Activated CD4-positive, CD25-positive, alpha-beta regulatory T cell treated with anti-CD3 and anti-CD28 coated beads, Interleukin-2, amount 50 U/mL, for 72 hours (primary cell): Measurements from ENCODE around the gene RFX4.

Experiments
- DNase-seq: peaks from one replicate; pipeline ENCODE4 v3.0.0; 2021

RFX4 gene

GRCh38 chr12:106769546-106769945 is 186.7 kb downstream of the RFX4 start:
- no peak for DNase-seq

- DNase-seq: no peak
Observed at GRCh38 chr12:106771425-106771824, 188.6 kb downstream of the RFX4 start.

DNA sequence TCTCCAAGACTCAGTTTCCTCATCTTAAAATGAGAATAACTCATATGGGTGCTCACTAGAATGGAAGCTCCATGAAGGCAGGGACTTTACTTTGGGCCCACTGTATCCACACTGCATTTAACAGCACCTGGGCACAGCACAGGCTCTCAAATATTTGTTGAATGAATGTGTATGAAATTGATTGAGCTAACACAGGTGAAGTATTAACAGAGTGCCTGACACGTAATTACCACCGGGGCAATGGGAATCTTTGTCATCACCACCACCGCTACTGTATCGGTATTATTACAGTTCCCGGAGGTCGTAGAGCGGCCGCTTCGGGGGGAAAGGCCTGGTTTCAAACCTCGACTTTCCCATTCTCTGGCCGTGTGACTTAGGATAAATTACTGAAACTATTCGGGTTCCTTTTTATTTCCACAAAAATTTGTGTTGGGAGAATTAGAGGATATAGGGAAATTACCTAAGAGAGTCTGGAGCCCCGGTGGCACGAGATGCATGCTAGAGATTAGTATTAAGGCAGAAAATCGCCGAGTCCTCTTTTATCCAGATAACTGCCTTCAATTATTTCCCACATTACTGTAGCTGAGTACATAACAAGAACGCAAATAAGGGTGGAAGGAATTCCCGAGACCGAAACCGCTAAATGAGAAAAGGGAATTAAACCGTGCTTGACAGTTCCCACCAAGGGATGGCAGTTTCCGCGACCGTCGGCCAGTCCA is 190.6 kb downstream of the RFX4 start:
- DNase-seq: no peak

DNA sequence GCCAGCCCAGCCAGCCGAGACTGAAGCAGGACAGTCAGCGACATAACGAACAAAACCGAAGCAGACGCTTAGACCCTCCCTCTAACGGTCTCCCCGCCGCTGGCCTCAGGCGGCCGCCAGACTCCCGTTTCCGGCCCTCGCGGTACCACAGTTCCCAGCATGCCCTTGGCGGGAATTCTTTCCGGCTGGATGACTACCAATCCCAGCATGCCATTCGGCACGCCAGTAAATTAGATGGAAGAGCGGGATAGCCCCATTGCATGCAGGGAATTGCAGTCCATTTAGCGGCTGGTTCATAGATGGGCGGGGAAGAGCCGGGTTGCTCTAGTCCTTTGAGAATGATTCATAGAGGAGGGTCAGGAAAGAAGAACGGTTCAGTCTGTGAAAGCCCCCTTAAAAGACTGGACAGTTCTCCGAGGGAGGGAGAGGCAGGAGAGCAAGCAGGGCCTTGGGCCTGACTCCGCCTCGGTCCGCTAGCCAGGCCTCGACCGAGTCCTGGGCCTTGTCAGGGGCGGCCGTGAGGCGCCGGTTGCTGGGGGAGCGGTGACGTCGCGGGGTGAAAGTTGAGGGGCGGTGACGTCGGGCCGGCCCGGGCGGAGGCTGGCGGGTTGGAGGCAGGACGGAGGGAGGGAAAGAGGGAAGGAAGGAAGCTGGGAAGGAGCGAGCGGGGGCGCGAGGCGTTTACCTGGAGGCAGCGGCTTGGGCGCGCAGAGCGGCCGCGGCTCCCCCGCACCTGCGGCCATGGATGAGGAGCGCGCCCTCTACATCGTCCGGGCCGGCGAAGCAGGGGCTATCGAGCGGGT is 191.4 kb downstream of the RFX4 start, which contains the start of gene RIC8B:
RIC8B (plus strand) TSS at position 678 of the 803 bp plus-strand sequence; CDS start at position 742, 64 bp downstream.
- DNase-seq: peak; percentile 81

DNA sequence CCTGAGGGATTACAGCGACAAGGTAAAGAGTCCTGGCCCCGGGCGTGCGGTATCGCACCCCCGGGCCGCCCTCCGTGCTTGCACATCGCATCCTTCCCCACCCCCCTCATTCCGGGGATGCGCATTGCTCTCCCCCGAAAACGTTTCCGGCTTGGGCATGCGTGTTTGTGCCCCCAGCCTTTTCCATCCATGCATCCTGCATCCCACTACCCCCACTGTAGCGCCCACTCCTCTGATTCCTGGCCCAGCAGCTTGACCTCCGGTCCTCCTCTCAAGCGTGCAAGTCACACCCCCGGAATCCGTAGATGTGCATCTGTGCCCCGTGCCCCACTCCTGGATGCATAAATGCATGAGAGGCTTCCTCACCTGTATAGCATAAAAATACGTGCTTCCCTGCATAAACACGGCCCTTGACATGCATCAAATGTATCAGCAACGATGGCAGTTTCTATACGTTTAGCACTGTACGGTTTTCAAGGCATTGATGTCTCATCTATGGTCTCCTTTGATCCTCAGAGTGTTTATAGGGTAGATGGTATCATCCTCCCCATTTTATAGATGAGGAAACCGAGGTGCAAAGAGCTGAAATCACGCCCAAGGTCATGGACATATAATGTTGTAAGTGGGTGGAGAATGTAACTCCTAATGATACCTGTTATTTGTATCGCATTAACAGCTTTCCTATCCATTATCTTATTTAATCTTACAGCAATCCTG is 192.2 kb downstream of the RFX4 start:
- DNase-seq: peak; percentile 44

DNA sequence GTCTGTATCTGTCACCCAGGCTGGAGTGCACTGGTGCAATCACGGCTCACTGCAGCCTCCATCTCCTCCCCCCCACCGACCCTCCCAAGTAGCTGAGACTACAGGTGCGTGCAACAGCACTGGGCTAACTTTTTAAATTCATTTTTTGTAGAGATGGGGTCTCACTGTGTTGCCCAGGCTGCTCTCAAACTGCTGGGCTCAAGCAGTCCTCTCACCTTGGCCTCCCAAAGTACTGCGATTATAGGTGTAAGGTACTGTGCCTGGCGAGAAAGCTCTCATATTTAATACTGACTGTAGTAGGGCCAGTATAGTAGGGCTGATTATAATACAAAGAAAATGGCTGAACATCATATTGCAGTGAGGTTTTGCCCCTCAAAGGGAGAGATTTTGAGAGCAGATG is 194.1 kb downstream of the RFX4 start:
- DNase-seq: no peak

DNA sequence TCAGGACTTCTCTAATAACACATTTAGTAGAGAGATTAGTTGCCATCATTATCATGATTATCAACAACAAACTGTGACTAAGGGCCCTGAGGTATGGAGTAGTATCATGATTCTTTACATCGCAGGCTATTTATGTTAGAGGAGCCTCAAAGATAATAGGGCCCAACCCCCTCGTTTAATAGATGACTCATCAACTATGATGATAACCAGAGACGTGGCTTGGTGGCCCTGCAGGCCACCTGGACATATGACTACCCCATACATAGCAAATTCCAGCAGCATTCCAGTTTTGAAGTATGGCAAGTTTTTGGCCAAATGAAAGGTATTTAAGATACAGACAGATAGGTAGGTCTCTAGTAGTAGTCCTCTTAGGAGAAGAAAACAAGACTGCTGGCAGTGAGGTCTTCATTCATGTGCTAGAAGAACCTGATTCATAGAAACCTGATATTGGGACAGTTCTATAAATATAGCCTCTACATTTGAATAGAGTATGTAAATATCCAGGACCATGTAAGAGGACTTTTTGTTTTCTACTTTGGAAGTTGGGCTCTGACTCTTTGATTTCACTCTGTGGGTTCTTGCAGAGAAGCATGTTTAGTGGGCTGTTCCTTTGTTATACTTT is 197.3 kb downstream of the RFX4 start:
- no peak for DNase-seq

GRCh38 chr12:106782619-106783018 is 199.8 kb downstream of the RFX4 start:
- no peak for DNase-seq

- DNase-seq: no peak
Observed at GRCh38 chr12:106783515-106783914, 200.7 kb downstream of the RFX4 start.

DNA sequence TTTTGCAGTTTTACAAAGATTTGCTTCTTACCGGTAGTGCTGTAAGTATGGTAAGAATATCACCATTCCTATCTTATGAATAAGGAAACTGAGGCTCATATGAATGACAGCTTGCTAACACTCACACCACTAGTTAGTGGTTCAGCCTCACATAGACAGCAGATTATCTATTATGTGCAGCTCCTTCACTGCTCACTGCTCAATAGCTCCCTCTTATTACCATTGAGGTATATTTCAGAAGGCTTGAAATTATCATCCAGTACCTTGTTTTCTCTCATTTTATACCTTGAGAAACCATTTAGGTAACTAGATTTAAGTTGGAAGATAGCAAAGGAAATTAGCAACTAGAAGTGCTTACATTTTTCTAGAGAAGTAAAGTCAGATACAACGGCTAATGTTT is 207.2 kb downstream of the RFX4 start:
- no peak for DNase-seq

DNA sequence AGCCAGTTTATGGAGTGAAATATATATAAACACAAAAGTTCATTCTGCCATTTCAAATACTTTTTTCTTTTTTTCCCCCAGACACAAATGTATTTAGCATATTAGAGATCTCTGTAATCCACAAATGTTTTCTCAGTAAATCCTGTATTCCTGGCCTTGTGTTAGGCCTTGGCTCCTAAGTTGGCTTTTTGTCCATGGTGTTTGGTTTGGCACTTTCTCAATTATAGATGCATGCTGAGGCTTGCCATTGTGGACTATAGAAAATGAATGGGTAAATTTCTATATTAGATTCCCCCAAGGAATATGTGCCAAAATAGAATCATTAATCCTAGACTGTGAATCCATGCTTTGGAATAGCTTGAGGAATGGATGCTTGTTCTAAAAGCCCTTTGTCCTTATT is 208.7 kb downstream of the RFX4 start:
- no peak for DNase-seq

- DNase-seq: no peak
Observed at GRCh38 chr12:106794369-106794768, 211.6 kb downstream of the RFX4 start.

GRCh38 chr12:106801167-106801708 is 218.4 kb downstream of the RFX4 start:
- no peak for DNase-seq

DNA sequence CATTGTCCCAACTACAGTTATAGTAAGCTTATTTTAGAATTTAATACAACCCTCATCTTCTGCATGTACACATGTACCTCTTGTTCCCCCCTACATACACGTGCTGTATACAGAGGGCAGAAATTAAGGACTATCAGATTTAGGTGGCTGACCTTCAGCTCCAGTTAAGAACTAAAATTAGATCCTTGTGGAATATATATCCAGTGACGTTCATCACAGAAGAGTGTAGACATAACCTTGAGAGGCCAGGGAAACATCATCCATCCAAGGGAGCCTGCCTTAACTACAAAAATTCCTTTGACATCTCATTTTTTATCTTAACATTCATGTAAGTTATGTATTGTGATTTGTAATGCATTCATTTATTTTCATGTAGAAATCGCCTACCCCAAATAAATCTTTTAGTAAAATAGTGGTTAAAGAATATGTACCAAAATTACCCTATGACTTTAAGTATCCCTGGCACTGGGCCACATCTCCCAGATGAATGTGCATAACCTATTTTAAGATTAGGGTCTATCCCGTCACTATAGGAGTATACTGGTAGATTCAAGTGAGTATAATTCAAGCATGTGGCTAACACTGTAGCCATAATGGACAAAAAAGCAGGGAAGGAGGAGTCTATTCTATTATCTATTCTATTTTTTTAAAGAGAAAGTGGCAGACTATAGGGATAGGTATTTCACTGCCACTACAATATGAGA is 219.2 kb downstream of the RFX4 start:
- DNase-seq: no peak

DNA sequence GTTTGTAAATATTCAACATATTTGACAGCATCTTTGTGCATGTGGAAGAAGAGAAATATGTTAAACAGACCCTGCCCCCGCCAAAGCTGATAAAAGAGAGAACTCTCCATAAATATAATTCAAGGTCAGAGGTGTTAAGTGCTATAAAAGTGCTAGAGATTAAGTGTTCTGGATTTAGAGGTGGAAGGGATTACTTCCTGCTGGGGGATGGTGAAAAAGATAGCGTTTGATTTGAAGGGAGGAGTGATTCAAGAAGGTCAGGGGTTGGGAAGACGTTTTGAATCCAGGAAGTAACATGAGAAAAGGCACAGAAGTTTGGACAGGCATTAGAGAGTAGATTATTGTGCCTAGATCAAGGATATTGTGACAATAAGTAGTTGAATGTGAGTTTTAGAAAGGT is 221.9 kb downstream of the RFX4 start:
- no peak for DNase-seq
